Skin of body (tissue), 2 donors: ENCODE measurements around the gene PIK3CB. TPM values are rescaled to one million over a fixed set of nuclear protein-coding genes. Genes with fewer than 3 reads are reported as not detected.
"Not testable (repeated sequence)": the region's sequence is repeated elsewhere in the genome, so short reads cannot be mapped to it uniquely, and the experiment has no call there.

Source experiments
- DNase-seq: peaks from one replicate; lab custom pipeline; 2025; lab: John Stamatoyannopoulos, UW
- total RNA-seq: library from RNA; depleted of rRNA; stranded (reverse); fragments of >200 nt; gene quantifications from one replicate; pipeline ENCODE4 v1.2.3, GENCODE V29; 2014

PIK3CB gene
- total RNA-seq, 1 donor from 2014 or later: 35.4 TPM

- no peak for DNase-seq
Observed at GRCh38 chr3:138624518-138624917, 210.2 kb downstream of the PIK3CB start.

- no peak for DNase-seq
Observed at GRCh38 chr3:138620431-138620830, 214.3 kb downstream of the PIK3CB start.

DNA sequence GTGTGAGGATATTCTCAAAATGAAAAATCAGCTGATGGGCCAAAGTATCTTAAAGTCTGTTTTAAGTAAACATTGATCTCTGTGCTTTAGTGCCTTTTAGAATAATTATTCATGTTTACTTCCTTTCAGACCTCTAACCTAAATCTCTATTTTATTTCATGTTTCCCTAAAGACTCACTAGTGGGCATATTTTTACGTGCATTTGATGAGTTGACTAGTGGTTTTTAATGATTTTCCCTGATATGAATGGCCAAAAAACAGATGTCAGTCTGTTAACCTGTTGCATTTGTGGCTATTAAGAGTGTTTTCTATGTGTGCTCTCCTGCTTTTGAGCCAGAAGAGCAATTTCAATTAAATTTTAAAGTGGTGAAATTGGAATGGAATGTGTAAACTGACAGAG is 219.3 kb downstream of the PIK3CB start:
- DNase-seq: no peak

DNA sequence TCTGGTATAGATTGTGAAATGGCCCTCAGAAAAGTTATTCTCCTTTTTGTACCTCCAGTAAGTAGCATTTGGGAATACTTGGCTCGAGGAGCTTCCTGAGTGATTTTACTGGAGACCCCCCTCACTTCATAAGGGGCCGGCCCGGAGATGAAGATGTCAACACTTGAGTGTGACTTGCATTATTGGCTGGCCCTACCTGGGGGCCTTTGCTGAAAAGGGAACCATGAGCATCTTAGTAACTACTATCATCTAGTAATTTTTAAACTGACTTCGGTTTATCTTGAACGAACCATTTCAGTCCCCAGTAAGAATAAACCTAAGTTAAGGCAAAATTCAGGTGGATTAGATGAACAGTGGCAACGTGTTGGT is 224.8 kb downstream of the PIK3CB start:
- DNase-seq: no peak

DNA sequence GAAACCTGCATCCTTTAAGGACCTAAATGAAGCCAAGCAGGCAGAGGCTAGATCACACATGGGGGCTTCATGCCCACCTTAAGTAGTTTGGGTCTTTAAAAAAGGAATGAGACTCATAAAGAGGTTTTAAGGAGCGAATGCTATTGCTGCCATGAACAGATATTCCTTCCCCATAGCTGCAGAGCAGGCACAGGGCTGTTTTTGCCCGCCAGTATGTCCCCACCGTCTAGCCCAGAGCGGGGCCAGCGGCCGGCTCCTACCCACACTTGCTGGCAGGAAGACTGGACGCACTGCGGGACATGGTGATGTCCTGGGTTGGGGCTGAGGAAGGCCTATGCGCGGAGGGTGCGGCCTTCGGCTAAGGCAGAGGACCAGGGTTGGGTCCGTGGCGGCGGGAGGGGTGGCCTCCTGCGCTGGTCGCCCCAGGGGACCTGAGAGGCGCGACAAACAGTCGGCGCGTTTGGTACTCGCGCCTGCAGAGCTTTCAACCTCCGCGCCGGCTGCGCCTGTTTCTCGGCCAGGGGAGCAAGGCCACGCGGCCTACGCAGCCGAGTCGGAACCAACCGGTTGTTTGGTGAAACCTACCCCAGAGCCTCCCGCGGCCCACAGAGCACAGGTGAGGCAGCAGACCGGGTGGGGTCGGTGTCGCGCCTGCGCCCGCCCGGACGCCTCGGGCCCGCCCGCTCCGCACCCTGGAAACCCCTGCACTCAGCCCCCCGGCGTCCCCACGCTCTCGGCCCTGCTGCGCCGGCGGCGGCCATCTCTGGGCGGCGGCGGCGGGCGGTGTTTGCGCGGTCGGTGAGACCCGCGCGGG is 226.2 kb downstream of the PIK3CB start, which contains the start of gene FAIM:
Gene FAIM (plus strand): TSS at position 450 of the 814 bp plus-strand sequence. CDS start 10,956 bp downstream, outside the sequence.
- peak; percentile 45 for DNase-seq

DNA sequence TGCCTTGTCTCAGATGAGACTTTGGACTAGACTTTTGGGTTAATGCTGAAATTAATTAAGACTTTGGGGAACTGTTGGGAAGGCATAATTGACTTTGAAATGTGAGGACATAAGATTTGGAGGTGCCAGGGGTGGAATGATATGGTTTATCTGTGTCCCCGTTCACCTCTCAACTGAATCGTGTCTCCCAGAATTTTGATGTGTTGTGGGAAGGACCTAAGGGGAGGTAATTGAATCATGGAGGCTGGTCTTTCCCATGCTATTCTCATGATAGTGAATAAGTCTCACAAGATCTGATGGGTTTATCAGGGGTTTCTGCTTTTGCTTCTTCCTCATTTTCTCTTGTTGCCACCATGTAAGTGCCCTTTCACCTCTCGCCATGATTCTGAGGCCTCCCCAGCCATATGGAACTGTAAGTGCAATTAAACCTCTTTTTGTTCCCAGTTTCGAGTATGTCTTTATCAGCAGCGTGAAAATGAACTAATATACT is 230.6 kb downstream of the PIK3CB start:
- DNase-seq: not testable (repeated sequence)

Other genes starting within 250 kb of the PIK3CB start
- gene CEP70, start 240.7 kb downstream of the PIK3CB start, total RNA-seq: 29.7 TPM
- gene FAIM, start 226.2 kb downstream of the PIK3CB start, total RNA-seq: 13.5 TPM
- 0.30 TPM for gene FOXL2, start 112.2 kb upstream of the PIK3CB start, total RNA-seq
- 0.39 TPM for gene FOXL2NB, start 112.3 kb upstream of the PIK3CB start, total RNA-seq
- gene PRR23A, start 171.3 kb upstream of the PIK3CB start, total RNA-seq: not detected
- not detected for gene PRR23B, start 186.0 kb upstream of the PIK3CB start, total RNA-seq
- gene PRR23C, start 210.0 kb upstream of the PIK3CB start, total RNA-seq: not detected